ENCODE measurements around the gene ZFYVE19. TPM values are rescaled to one million over a fixed set of nuclear protein-coding genes. Genes with fewer than 3 reads are reported as not detected.

The ZFYVE19 gene, protein sequence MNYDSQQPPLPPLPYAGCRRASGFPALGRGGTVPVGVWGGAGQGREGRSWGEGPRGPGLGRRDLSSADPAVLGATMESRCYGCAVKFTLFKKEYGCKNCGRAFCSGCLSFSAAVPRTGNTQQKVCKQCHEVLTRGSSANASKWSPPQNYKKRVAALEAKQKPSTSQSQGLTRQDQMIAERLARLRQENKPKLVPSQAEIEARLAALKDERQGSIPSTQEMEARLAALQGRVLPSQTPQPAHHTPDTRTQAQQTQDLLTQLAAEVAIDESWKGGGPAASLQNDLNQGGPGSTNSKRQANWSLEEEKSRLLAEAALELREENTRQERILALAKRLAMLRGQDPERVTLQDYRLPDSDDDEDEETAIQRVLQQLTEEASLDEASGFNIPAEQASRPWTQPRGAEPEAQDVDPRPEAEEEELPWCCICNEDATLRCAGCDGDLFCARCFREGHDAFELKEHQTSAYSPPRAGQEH
- total RNA-seq: 17.3 and 21.6 TPM in 2 replicates

DNA sequence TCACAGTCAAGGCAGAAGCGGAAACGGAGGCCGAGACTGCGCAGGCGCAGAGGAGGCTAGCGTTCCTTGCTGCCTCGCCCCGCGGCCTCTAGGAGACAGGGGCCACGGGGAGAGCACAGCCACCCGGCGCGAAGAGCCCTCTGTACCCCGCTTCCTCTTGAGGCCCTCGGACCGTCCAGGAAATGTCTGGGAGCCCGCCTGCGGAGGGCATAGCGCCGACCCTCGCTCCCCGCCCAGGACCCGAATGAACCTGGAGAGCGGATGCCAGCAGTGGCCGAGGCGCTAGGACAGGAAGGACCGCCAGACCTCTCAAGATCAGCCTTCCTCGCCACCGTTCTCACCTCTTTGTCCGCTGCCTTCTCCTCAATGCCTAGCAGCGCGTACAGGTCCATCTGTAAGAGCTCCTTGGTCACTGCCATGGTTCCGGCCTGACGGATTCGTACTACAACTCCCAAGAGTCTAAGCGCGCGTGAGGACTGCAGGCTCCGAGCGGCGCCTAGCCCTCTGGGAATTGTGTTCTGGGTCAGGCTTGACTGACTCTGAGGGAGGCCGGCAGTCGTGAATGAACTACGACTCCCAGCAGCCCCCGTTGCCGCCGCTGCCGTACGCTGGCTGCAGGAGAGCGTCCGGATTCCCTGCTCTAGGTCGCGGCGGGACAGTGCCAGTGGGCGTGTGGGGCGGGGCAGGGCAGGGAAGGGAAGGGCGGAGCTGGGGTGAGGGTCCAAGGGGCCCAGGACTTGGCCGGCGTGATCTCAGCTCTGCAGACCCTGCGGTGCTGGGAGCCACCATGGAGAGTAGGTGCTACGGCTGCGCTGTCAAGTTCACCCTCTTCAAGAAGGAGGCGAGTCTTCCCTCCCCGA, at the start of gene ZFYVE19, which contains the start of gene DNAJC17:
TSS of gene ZFYVE19 (plus strand) at position 62 of the 860 bp plus-strand sequence. CDS start at position 563, 501 bp downstream.
TSS of gene DNAJC17 (minus strand) at position 446 of the 860 bp plus-strand sequence. CDS start at position 419, 27 bp downstream.
- peak; percentile 97 for DNase-seq (ENCODE audit: low read depth)
- peak within 1 kb of the TSS; percentile 99 for H3K4me3 ChIP-seq (ENCODE audit: low read depth, low read length)
- TF ChIP-seq, protein P1, sequence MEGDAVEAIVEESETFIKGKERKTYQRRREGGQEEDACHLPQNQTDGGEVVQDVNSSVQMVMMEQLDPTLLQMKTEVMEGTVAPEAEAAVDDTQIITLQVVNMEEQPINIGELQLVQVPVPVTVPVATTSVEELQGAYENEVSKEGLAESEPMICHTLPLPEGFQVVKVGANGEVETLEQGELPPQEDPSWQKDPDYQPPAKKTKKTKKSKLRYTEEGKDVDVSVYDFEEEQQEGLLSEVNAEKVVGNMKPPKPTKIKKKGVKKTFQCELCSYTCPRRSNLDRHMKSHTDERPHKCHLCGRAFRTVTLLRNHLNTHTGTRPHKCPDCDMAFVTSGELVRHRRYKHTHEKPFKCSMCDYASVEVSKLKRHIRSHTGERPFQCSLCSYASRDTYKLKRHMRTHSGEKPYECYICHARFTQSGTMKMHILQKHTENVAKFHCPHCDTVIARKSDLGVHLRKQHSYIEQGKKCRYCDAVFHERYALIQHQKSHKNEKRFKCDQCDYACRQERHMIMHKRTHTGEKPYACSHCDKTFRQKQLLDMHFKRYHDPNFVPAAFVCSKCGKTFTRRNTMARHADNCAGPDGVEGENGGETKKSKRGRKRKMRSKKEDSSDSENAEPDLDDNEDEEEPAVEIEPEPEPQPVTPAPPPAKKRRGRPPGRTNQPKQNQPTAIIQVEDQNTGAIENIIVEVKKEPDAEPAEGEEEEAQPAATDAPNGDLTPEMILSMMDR (IDR thresholded peaks at IDR 0.05; ENCODE audit: insufficient read depth, low read depth, low read length): no peak

DNA sequence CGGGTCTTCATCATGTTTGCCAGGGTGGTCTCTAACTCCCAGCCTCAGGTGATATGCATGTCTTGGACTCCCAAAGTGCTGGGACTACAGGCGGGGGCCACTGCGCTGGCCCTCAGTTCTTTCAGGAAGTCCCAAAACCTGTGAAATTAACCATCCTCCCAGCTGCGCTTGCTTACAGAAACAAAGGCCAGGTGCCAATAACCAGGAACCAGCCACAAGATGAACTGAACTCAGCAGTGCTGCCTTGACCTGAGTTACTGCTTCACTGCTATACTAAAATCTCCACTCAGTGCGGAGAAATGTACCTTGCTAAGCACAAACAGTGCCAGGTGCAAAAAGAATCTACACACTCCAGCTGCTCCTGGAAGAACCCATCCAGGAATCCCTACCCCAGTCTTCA, 46.9 kb upstream of the ZFYVE19 start:
- TF ChIP-seq, protein P1 (IDR thresholded peaks at IDR 0.05; ENCODE audit: insufficient read depth, low read depth, low read length): no peak
- no peak for DNase-seq (ENCODE audit: low read depth)
- H3K4me3 ChIP-seq (ENCODE audit: low read depth, low read length): no peak overlapping the region

DNA sequence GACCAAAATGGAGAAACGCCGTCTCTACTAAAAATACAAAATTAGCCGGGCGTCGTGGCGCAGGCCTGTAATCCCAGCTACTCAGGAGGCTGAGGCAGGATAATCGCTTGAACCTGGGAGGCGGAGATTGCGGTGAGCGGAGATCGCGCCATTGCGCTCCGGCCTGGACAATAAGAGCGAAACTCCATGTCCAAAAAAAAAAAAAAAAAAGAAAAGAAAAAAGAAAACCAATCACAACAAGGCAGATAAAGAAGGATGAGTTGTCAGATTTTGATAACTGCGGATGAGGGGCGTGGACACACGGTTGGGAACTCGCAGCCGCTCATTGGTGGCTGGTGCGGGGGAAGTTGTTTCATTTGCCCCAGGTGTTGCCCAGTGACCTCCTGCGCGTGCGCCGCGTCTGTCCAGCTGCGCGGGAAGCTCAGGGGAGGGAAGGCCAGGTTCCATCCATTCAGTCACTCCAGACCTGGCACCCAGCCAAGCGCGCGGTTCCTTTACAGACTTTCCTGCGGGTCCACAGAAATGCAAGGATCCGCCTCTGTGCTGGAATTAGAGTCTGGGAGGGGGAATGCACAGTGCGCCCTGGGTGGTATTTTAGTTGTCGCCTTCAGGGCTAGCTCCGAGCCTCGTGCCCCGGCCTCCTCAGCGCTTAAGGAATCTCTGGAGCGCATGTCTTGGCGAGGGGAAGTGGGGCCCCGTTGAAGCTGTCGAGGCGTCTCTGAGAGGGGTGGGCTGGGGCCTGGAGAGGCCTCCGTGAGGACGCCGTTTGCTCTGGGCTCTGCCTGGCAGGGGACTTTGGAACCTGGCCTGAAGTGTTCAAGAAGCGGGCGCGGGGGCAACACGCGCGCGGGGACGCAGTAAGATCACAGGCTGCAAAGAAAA, 43.7 kb upstream of the ZFYVE19 start:
- TF ChIP-seq, protein P1 (IDR thresholded peaks at IDR 0.05; ENCODE audit: insufficient read depth, low read depth, low read length): no peak

DNA sequence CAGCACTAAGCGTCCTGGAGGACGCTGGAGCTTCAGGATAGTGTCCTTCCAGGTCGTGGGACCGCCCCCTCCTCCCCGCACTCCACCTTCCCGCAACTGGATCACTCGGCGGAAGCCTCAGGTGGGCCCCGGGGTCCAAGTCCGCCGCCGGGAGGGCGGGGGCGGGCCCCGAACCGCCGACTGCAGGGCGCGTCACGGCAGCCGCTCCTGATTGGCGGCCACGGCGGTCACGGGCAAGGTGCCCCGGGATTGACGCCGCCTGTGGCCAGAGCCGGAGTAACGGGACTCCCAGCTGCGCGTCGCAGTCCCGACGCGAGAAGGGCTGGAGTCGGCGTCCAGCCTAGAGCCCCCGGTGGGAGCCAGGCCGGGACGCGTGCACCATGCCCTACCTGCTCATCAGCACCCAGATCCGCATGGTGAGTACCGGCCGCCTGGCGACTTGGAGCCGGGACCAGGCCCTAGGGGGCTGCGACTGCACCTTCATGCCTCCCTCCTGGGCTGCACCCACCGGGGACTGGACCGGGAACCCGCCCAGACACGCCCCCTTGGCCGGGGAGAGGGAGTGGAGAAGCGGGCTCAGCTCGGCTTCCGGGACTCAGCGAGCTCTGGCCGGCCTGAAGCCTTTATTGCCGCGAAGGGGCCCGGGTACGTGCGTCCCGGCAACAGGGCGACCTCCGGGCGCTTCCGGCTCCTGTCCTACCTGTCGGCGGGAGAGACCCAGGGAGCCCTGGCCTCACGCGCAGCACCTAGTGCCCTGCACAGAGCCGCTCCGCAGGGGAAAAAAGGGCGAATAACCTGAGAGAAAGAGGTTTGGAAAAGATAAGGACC, 42.9 kb upstream of the ZFYVE19 start, which contains the start of gene GCHFR:
TSS of gene GCHFR (plus strand) at position 268 of the 828 bp plus-strand sequence. CDS start at position 381, 113 bp downstream.
- TF ChIP-seq, protein P1 (IDR thresholded peaks at IDR 0.05; ENCODE audit: insufficient read depth, low read depth, low read length): peak; percentile 32
- peak within 1 kb of the TSS; percentile 65 for H3K4me3 ChIP-seq (ENCODE audit: low read depth, low read length)
- DNase-seq (ENCODE audit: low read depth): peak; percentile 66

More for the DNA sequence above, 43.7 kb upstream of the ZFYVE19 start:
- peak overlapping the region; percentile 65 for H3K4me3 ChIP-seq (ENCODE audit: low read depth, low read length)
- DNase-seq (ENCODE audit: low read depth): peak; percentile 54

DNA sequence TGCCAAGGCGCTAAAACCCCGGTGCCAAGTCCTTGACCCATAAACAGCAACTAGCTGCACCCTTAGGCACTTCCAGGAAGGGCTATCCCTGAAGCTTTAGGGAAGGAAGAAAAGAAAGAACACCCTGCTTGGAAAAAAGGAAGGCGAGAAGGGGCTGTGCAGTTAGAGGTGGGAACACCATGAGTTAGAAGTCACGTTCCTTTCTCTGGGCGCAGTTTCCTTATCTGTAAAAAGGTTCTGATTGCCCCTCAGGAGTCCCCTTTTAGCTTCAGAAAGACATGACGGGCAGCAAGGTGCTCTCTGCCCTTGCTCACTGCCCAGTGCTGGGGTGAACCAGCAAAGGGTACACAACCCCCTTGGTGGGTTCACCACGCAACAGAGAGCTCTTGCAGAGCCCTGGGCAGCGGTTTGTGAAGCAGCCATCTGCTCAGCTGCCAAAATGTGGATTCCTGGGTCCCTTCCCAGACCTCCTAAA, 42.2 kb upstream of the ZFYVE19 start:
- DNase-seq (ENCODE audit: low read depth): no peak
- TF ChIP-seq, protein P1 (IDR thresholded peaks at IDR 0.05; ENCODE audit: insufficient read depth, low read depth, low read length): no peak
- peak overlapping the region; percentile 65 for H3K4me3 ChIP-seq (ENCODE audit: low read depth, low read length)

Measured in fibroblast of villous mesenchyme (primary cell).